K562 (cell line): ENCODE results near the gene NVL. TPM values are rescaled to one million over a fixed set of nuclear protein-coding genes. Genes with fewer than 3 reads are reported as not detected.
A peak's percentile ranks its signal among the peaks of the same experiment; 100 is the strongest.

ENCODE experiments used
- ATF1 ChIP-seq, 2 experiments: fragments of 450-650 bp in 1 of 2; IDR thresholded peaks; 2 replicates each; pipeline ENCODE4 v1.6.1; 2016; ENCODE audit warnings: missing compliant biosample characterization in 1 of 2, missing genetic modification characterization in 1 of 2
- CAMTA2 ChIP-seq: fragments of 250-450 bp; sonication (Bioruptor Pico); conservative IDR thresholded peaks from 2 replicates; pipeline ENCODE4 v1.5.1; 2022
- CBX2 ChIP-seq: fragments of 200-600 bp; sonication (generic); IDR thresholded peaks from one replicate; pipeline ENCODE4 v1.6.1; 2012; ENCODE audit warnings: mild to moderate bottlenecking, low read length, inconsistent platforms; ENCODE audit not compliant: insufficient read depth, poor library complexity, severe bottlenecking
- E2F4 ChIP-seq: sonication (generic); formaldehyde crosslinking; IDR thresholded peaks from 2 replicates; pipeline ENCODE4 v1.8.0; 2022; ENCODE audit warnings: mild to moderate bottlenecking, low read depth, missing genetic modification reagents
- EP300 ChIP-seq: IDR thresholded peaks from 2 replicates; pipeline ENCODE4 v1.6.1; 2012; ENCODE audit warnings: low read length, improper control_type of control experiment
- KHSRP ChIP-seq: fragments of 450-650 bp; IDR thresholded peaks from 2 replicates; pipeline ENCODE4 v1.6.1; 2017
- L3MBTL2 ChIP-seq: fragments of 450-650 bp; IDR thresholded peaks from 2 replicates; pipeline ENCODE4 v1.6.1; 2016; ENCODE audit warnings: mild to moderate bottlenecking, moderate library complexity
- MTA1 ChIP-seq: fragments of 450-650 bp; IDR thresholded peaks from 2 replicates; pipeline ENCODE4 v1.6.1; 2017; ENCODE audit warnings: borderline replicate concordance
- POLR2AphosphoS5 ChIP-seq: IDR thresholded peaks from 2 replicates; pipeline ENCODE4 v1.6.1; 2011; ENCODE audit warnings: mild to moderate bottlenecking, low read depth, low read length, moderate library complexity; ENCODE audit not compliant: control insufficient read depth, insufficient read depth
- RAD21 ChIP-seq, 2 experiments: fragments of 250-450 bp in 1 of 2; fragments of 450-650 bp in 1 of 2; sonication (Bioruptor Pico) in 1 of 2; formaldehyde crosslinking in 1 of 2; IDR thresholded peaks in 1 of 2; conservative IDR thresholded peaks in 1 of 2; 2 replicates each; pipeline versions ENCODE4 v1.4.0 to v1.8.0; 2020 to 2022; ENCODE audit warnings: mild to moderate bottlenecking in 2 of 2, moderate library complexity in 1 of 2
- SIRT6 ChIP-seq: IDR thresholded peaks from one replicate; pipeline ENCODE4 v1.6.1; 2012; ENCODE audit warnings: low read depth, mild to moderate bottlenecking, control low read depth, inconsistent platforms, low read length, moderate library complexity
- SMARCB1 ChIP-seq: IDR thresholded peaks from 2 replicates; pipeline ENCODE4 v1.6.1; 2011; ENCODE audit warnings: improper control_type of control experiment, low read depth; ENCODE audit not compliant: insufficient read length
- TRIM25 ChIP-seq: fragments of 450-650 bp; IDR thresholded peaks from 2 replicates; pipeline ENCODE4 v1.7.0; 2016; ENCODE audit warnings: borderline replicate concordance
- VEZF1 ChIP-seq: fragments of 200-800 bp; sonication (Bioruptor generic); IDR thresholded peaks from 2 replicates; pipeline ENCODE4 v1.6.1; 2017; ENCODE audit warnings: missing genetic modification characterization, missing compliant biosample characterization
- XRCC3 ChIP-seq: fragments of 450-650 bp; IDR thresholded peaks from 2 replicates; pipeline ENCODE4 v1.6.1; 2017; ENCODE audit warnings: mild to moderate bottlenecking, moderate library complexity
- ZMIZ1 ChIP-seq, 2 experiments: fragments of 150-350 bp in 1 of 2; IDR thresholded peaks; 2 replicates each; pipeline ENCODE4 v1.6.1; 2012 to 2016; ENCODE audit warnings: low read depth in 2 of 2, low read length in 2 of 2, mild to moderate bottlenecking in 1 of 2, moderate library complexity in 1 of 2
- ZNF140 ChIP-seq: fragments of 250-450 bp; sonication (Bioruptor Pico); IDR thresholded peaks from 2 replicates; pipeline ENCODE4 v1.8.0; 2021; ENCODE audit warnings: moderate library complexity, mild to moderate bottlenecking, inconsistent platforms
- ZNF143 ChIP-seq: sonication (generic); formaldehyde crosslinking; IDR thresholded peaks from 2 replicates; pipeline ENCODE4 v1.9.0; 2022; ENCODE audit warnings: mild to moderate bottlenecking, missing genetic modification reagents
- ZNF695 ChIP-seq: fragments of 450-650 bp; formaldehyde crosslinking; IDR thresholded peaks from 2 replicates; pipeline ENCODE4 v1.4.0; 2020; ENCODE audit warnings: mild to moderate bottlenecking, moderate library complexity
- polyA plus RNA-seq, 8 experiments: library from polyadenylated mRNA; depleted of rRNA in 4 of 8; stranded (reverse) in 5 of 8; unstranded in 3 of 8; fragments of >200 nt; fragmentation: Nextera tagmentation in 2 of 8; fragmentation: Illumina TruSeq in 1 of 8; extraction: Ambion mirVana in 2 of 8; extraction: Trizol in 1 of 8; gene quantifications; 2 replicates each; pipeline versions ENCODE4 v1.2.1 to v1.2.3, GENCODE V29; 2011 to 2014; ENCODE audit warnings: inconsistent platforms in 1 of 8, missing spikeins in 1 of 8
- total RNA-seq, 7 experiments: library from RNA; depleted of rRNA in 6 of 7; stranded (reverse); fragments of >200 nt in 6 of 7; fragmentation: Illumina TruSeq in 2 of 7; extraction: Trizol in 2 of 7; gene quantifications; 2 replicates each; pipeline versions ENCODE4 v1.2.1 to v1.2.3, GENCODE V29; 2011 to 2021; ENCODE audit warnings: low replicate concordance in 1 of 7

NVL gene
- total and polyA plus RNA-seq, 9 of the 15 experiments (the other 6 are each of a cell fraction or from before 2014, with no cell fraction given), result 32.5 to 86.6 (median 62.9) TPM

- TF ChIP-seq E2F4 (CRISPR knock-in tag), result no peak
- TF ChIP-seq XRCC3, result no peak
- TF ChIP-seq ATF1 (CRISPR knock-in tag; IDR thresholded peaks at IDR 0.05), result no peak
- no peak for TF ChIP-seq ATF1 (tag; IDR thresholded peaks at IDR 0.05)
- no peak for TF ChIP-seq VEZF1
- no peak for TF ChIP-seq ZNF140 (CRISPR knock-in tag)
- no peak for TF ChIP-seq ZNF143 (CRISPR knock-in tag)
- TF ChIP-seq CAMTA2 (CRISPR knock-in tag), result no peak
- no peak for TF ChIP-seq RAD21 (CRISPR knock-in tag; conservative IDR thresholded peaks at IDR 0.05 in 1 of 2, IDR thresholded peaks at IDR 0.05 in 1 of 2)
- no peak for TF ChIP-seq TRIM25
- TF ChIP-seq EP300, result peak; percentile 51; the same call in 1 of the 2 replicates
- TF ChIP-seq SIRT6, result no peak
- no peak for TF ChIP-seq ZMIZ1 (IDR thresholded peaks at IDR 0.05; ENCODE audit: low read depth in 2 of 2, low read length in 2 of 2)
- TF ChIP-seq L3MBTL2, result no peak
- no peak for TF ChIP-seq KHSRP
- TF ChIP-seq SMARCB1, result no peak
- no peak for TF ChIP-seq POLR2AphosphoS5
- no peak for TF ChIP-seq ZNF695
- TF ChIP-seq MTA1, result no peak
- no peak for TF ChIP-seq CBX2
Measured at GRCh38 chr1:224262373-224263054, 67.5 kb downstream of the NVL start (continued).
